Spleen (tissue), 7 donors: ENCODE data around the gene CCDC6.

ENCODE experiments used
- CTCF ChIP-seq, 11 experiments: fragments of 200-600 bp in 7 of 11; fragments of 450-650 bp in 4 of 11; sonication (generic) in 4 of 11; IDR thresholded peaks in 8 of 11; conservative IDR thresholded peaks in 3 of 11; 1 replicate in 7 of 11; 2 replicates in 4 of 11; pipeline versions ENCODE4 v1.4.0 to v1.8.0; 2016 to 2021; ENCODE audit warnings: antibody characterized with exemption in 11 of 11, inconsistent platforms in 4 of 11, mild to moderate bottlenecking in 1 of 11
- POLR2A ChIP-seq, 3 donors: fragments of 450-650 bp; IDR thresholded peaks; one replicate each; pipeline ENCODE4 v1.5.1; 2017; ENCODE audit warnings: antibody characterized with exemption in 3 of 3, mild to moderate bottlenecking in 1 of 3
- POLR2AphosphoS5 ChIP-seq, 3 donors: sonication (generic); formaldehyde crosslinking; IDR thresholded peaks; one replicate each; pipeline ENCODE4 v1.5.1; 2017; ENCODE audit warnings: antibody characterized with exemption in 3 of 3
- donor health status: DM: no; HTN: no; CAD: no; lungs with moderate emphysema.
- donor health status: DM: no; HTN: no; CAD: no.
- donor health status: DM: no; HTN: no; CAD: no.

- TF ChIP-seq CTCF (IDR thresholded peaks at IDR 0.05 in 8 of 11, conservative IDR thresholded peaks at IDR 0.05 in 3 of 11): no peak
- no peak for TF ChIP-seq POLR2A (IDR thresholded peaks at IDR 0.05)
- TF ChIP-seq POLR2AphosphoS5 (IDR thresholded peaks at IDR 0.05): no peak
Observed at GRCh38 chr10:59942556-59942955, 36.2 kb upstream of the CCDC6 start.
